HG03432 (cell line): Measurements from ENCODE around the gene ALAS1.

Experiments used
- ATAC-seq: cut with Tn5 transposase; IDR thresholded peaks from one replicate; pipeline ENCODE4 v1.9.1; 2021; ENCODE audit warnings: mild to moderate bottlenecking, moderate library complexity; ENCODE audit not compliant: unreplicated experiment

ALAS1 gene

GRCh38 chr3:52248165-52248541, 50.2 kb downstream of the ALAS1 start:
- no peak for ATAC-seq

GRCh38 chr3:52248816-52249547, 51.0 kb downstream of the ALAS1 start:
- no peak for ATAC-seq

- ATAC-seq = no peak
Observed at GRCh38 chr3:52249683-52250082, 51.7 kb downstream of the ALAS1 start.

GRCh38 chr3:52250122-52250521, 52.2 kb downstream of the ALAS1 start:
- no peak for ATAC-seq

- peak; percentile 91 for ATAC-seq
Observed at GRCh38 chr3:52253314-52254304, 55.6 kb downstream of the ALAS1 start.

- no peak for ATAC-seq
Observed at GRCh38 chr3:52254608-52255007, 56.6 kb downstream of the ALAS1 start.

GRCh38 chr3:52256159-52256558, 58.2 kb downstream of the ALAS1 start:
- no peak for ATAC-seq

GRCh38 chr3:52256622-52257021, 58.7 kb downstream of the ALAS1 start:
- no peak for ATAC-seq

- no peak for ATAC-seq
Observed at GRCh38 chr3:52257911-52258310, 60.0 kb downstream of the ALAS1 start.

GRCh38 chr3:52259035-52259434, 61.1 kb downstream of the ALAS1 start:
- ATAC-seq = no peak

GRCh38 chr3:52259448-52259847, 61.5 kb downstream of the ALAS1 start:
- no peak for ATAC-seq

GRCh38 chr3:52262447-52262846, 64.5 kb downstream of the ALAS1 start:
- no peak for ATAC-seq
